ENCODE results near the gene SLC12A5.

Gene SLC12A5

GRCh38 chr20:45998761-45999160, 30.3 kb upstream of the SLC12A5 start:
- no peak for TF ChIP-seq FOXP2 (optimal IDR thresholded peaks at IDR 0.05; ENCODE audit: borderline replicate concordance, extremely low read depth, extremely low read length, insufficient read depth)

- TF ChIP-seq POLR2AphosphoS5 (IDR thresholded peaks at IDR 0.05; ENCODE audit: low read depth, low read length), result no peak
- no peak for TF ChIP-seq SIN3A (IDR thresholded peaks at IDR 0.05; ENCODE audit: borderline replicate concordance, insufficient read depth, low read length)
- TF ChIP-seq FOXP2 (optimal IDR thresholded peaks at IDR 0.05; ENCODE audit: borderline replicate concordance, extremely low read depth, extremely low read length, insufficient read depth), result no peak
- TF ChIP-seq TAF1 (IDR thresholded peaks at IDR 0.05; ENCODE audit: borderline replicate concordance, insufficient read depth, low read length), result no peak
- TF ChIP-seq REST (IDR thresholded peaks at IDR 0.05; ENCODE audit: insufficient read depth in 1 of 2, low read depth in 2 of 2, low read length in 2 of 2), result no peak
Measured at GRCh38 chr20:45999557-46000261, 29.3 kb upstream of the SLC12A5 start.

- TF ChIP-seq REST (IDR thresholded peaks at IDR 0.05; ENCODE audit: insufficient read depth in 1 of 2, low read depth in 2 of 2, low read length in 2 of 2), result no peak
- no peak for TF ChIP-seq TAF1 (IDR thresholded peaks at IDR 0.05; ENCODE audit: borderline replicate concordance, insufficient read depth, low read length)
- TF ChIP-seq SIN3A (IDR thresholded peaks at IDR 0.05; ENCODE audit: borderline replicate concordance, insufficient read depth, low read length), result no peak
- no peak for TF ChIP-seq POLR2AphosphoS5 (IDR thresholded peaks at IDR 0.05; ENCODE audit: low read depth, low read length)
- no peak for TF ChIP-seq FOXP2 (optimal IDR thresholded peaks at IDR 0.05; ENCODE audit: borderline replicate concordance, extremely low read depth, extremely low read length, insufficient read depth)
Measured at GRCh38 chr20:46000262-46000996, 28.6 kb upstream of the SLC12A5 start.

GRCh38 chr20:46001498-46001897, 27.5 kb upstream of the SLC12A5 start:
- TF ChIP-seq POLR2AphosphoS5 (IDR thresholded peaks at IDR 0.05; ENCODE audit: low read depth, low read length) (no peak), FOXP2 (optimal IDR thresholded peaks at IDR 0.05; ENCODE audit: borderline replicate concordance, extremely low read depth, extremely low read length, insufficient read depth) (no peak), SIN3A (IDR thresholded peaks at IDR 0.05; ENCODE audit: borderline replicate concordance, insufficient read depth, low read length) (no peak), TAF1 (IDR thresholded peaks at IDR 0.05; ENCODE audit: borderline replicate concordance, insufficient read depth, low read length) (no peak), REST (IDR thresholded peaks at IDR 0.05; ENCODE audit: insufficient read depth in 1 of 2, low read depth in 2 of 2, low read length in 2 of 2) (no peak)

- TF ChIP-seq REST (IDR thresholded peaks at IDR 0.05; ENCODE audit: insufficient read depth in 1 of 2, low read depth in 2 of 2, low read length in 2 of 2) (no peak), POLR2AphosphoS5 (IDR thresholded peaks at IDR 0.05; ENCODE audit: low read depth, low read length) (no peak), FOXP2 (optimal IDR thresholded peaks at IDR 0.05; ENCODE audit: borderline replicate concordance, extremely low read depth, extremely low read length, insufficient read depth) (no peak), SIN3A (IDR thresholded peaks at IDR 0.05; ENCODE audit: borderline replicate concordance, insufficient read depth, low read length) (no peak), TAF1 (IDR thresholded peaks at IDR 0.05; ENCODE audit: borderline replicate concordance, insufficient read depth, low read length) (no peak)
Measured at GRCh38 chr20:46002008-46002407, 27.0 kb upstream of the SLC12A5 start.
